ENCODE data around the gene PRPF6.

GRCh38 chr20:63966172-63966943 is 14.6 kb upstream of the PRPF6 start:
- TF ChIP-seq CTCF (IDR thresholded peaks at IDR 0.05) (no peak), POLR2A (IDR thresholded peaks at IDR 0.05) (no peak), POLR2AphosphoS5 (IDR thresholded peaks at IDR 0.05) (no peak)
